IMR-90 (cell line): ENCODE measurements around the gene JAKMIP1. TPM values are rescaled to one million over a fixed set of nuclear protein-coding genes. Genes with fewer than 3 reads are reported as not detected.
A peak's percentile ranks its signal among the peaks of the same experiment; 100 is the strongest.

Experiments
- ATAC-seq: fragments of 200-7000 bp; cut with Tn5 transposase; 2 replicates; pipeline ENCODE4 v1.9.1; 2020; ENCODE audit warnings: low read depth, mild to moderate bottlenecking, moderate library complexity
- BruUV-seq: library from RNA; stranded (reverse); fragments of 400-500 nt; replicated peaks from 2 replicates; lab custom pipeline; 2021; lab: Mats Ljungman, UMichigan
- CTCF ChIA-PET: fragments of 300-600 bp; formaldehyde crosslinking; extraction: SDS; loops from one replicate; lab custom pipeline; 2021; ENCODE audit warnings: antibody characterized with exemption; lab: Yijun Ruan, JAX
- POLR2A ChIA-PET: fragments of 300-600 bp; sonication (Branson Sonifier 250); formaldehyde crosslinking; loops from one replicate; lab custom pipeline; 2022; ENCODE audit warnings: antibody characterized with exemption; ENCODE audit not compliant: unreplicated experiment; lab: Charles Lee
- DNase-seq: peaks from one replicate; pipeline ENCODE4 v3.0.0; 2013
- H2AFZ ChIP-seq: replicated peaks from 2 replicates; pipeline ENCODE3; 2013; ENCODE audit warnings: low read length, mild to moderate bottlenecking; ENCODE audit not compliant: poor library complexity
- H2AK5ac ChIP-seq: 2 replicates; pipeline ENCODE4 v1.6.1; 2013; ENCODE audit warnings: low read depth, low read length, inconsistent platforms
- H2AK9ac ChIP-seq: replicated peaks from 2 replicates; pipeline ENCODE3; 2013; ENCODE audit warnings: mild to moderate bottlenecking, low read depth, low read length, moderate library complexity; ENCODE audit not compliant: poor library complexity
- H2BK120ac ChIP-seq: 2 replicates; pipeline ENCODE4 v1.6.1; 2013; ENCODE audit warnings: low read depth, low read length, inconsistent platforms
- H2BK15ac ChIP-seq: 3 replicates; pipeline ENCODE4 v1.6.1; 2013; ENCODE audit warnings: low read depth, low read length, inconsistent platforms
- H2BK20ac ChIP-seq: 2 replicates; pipeline ENCODE4 v1.6.1; 2013; ENCODE audit warnings: low read depth, mild to moderate bottlenecking, inconsistent platforms, low read length, moderate library complexity
- H2BK5ac ChIP-seq: 2 replicates; pipeline ENCODE4 v1.6.1; 2013; ENCODE audit warnings: mild to moderate bottlenecking, low read depth, low read length, inconsistent platforms; ENCODE audit not compliant: poor library complexity, severe bottlenecking
- H3K14ac ChIP-seq: replicated peaks from 2 replicates; pipeline ENCODE4 v1.6.1; 2013; ENCODE audit warnings: low read depth, low read length, inconsistent platforms
- H3K18ac ChIP-seq: 2 replicates; pipeline ENCODE4 v1.6.1; 2013; ENCODE audit warnings: low read depth, low read length, control low read depth
- H3K23ac ChIP-seq: 2 replicates; pipeline ENCODE4 v1.6.1; 2013; ENCODE audit warnings: low read depth, low read length, inconsistent platforms
- H3K27ac ChIP-seq: 2 replicates; pipeline ENCODE4 v1.5.1; 2013; ENCODE audit warnings: mild to moderate bottlenecking, control low read depth, low read length; ENCODE audit not compliant: insufficient read depth
- H3K27me3 ChIP-seq: 2 replicates; pipeline ENCODE4 v1.6.1; 2013; ENCODE audit warnings: low read length; ENCODE audit not compliant: control insufficient read depth, insufficient read depth
- H3K36me3 ChIP-seq: 2 replicates; pipeline ENCODE4 v1.6.1; 2013; ENCODE audit warnings: low read length, mixed read lengths; ENCODE audit not compliant: control insufficient read depth, insufficient read depth
- H3K4ac ChIP-seq: 2 replicates; pipeline ENCODE4 v1.6.1; 2013; ENCODE audit warnings: low read depth, low read length, inconsistent platforms
- H3K4me1 ChIP-seq: 2 replicates; pipeline ENCODE4 v1.6.1; 2013; ENCODE audit warnings: low read length, mixed read lengths; ENCODE audit not compliant: control insufficient read depth, insufficient read depth
- H3K4me2 ChIP-seq: 2 replicates; pipeline ENCODE4 v1.6.1; 2013; ENCODE audit warnings: low read depth, mild to moderate bottlenecking, control low read depth, low read length, moderate library complexity
- H3K4me3 ChIP-seq: 2 replicates; pipeline ENCODE4 v1.5.1; 2013; ENCODE audit warnings: low read depth, mild to moderate bottlenecking, control low read depth, low read length, moderate library complexity; ENCODE audit not compliant: insufficient read depth
- H3K56ac ChIP-seq: 2 replicates; pipeline ENCODE4 v1.6.1; 2013; ENCODE audit warnings: low read length, inconsistent platforms; ENCODE audit not compliant: insufficient read depth; ENCODE audit errors: extremely low read depth
- H3K79me1 ChIP-seq, 2 experiments: 2 replicates each; pipeline ENCODE4 v1.6.1; 2013; ENCODE audit warnings: low read length in 2 of 2, inconsistent platforms in 1 of 2, low read depth in 1 of 2
- H3K9ac ChIP-seq: 2 replicates; pipeline ENCODE4 v1.6.1; 2013; ENCODE audit warnings: low read depth, low read length, control low read depth
- H3K9me1 ChIP-seq: 2 replicates; pipeline ENCODE4 v1.6.1; 2013; ENCODE audit warnings: low read length, inconsistent platforms; ENCODE audit not compliant: insufficient read depth
- H3K9me3 ChIP-seq: 2 replicates; pipeline ENCODE4 v1.6.1; 2013; ENCODE audit warnings: low read length; ENCODE audit not compliant: control insufficient read depth, insufficient read depth
- H4K20me1 ChIP-seq: 2 replicates; pipeline ENCODE4 v1.6.1; 2013; ENCODE audit warnings: low read length, inconsistent platforms; ENCODE audit not compliant: insufficient read depth
- H4K5ac ChIP-seq: 2 replicates; pipeline ENCODE4 v1.6.1; 2013; ENCODE audit warnings: mild to moderate bottlenecking, low read depth, low read length, control low read depth
- H4K8ac ChIP-seq, 2 experiments: 2 replicates each; pipeline ENCODE4 v1.6.1; 2013; ENCODE audit warnings: low read depth in 2 of 2, low read length in 2 of 2, control low read depth in 1 of 2, inconsistent platforms in 1 of 2
- H4K91ac ChIP-seq: 2 replicates; pipeline ENCODE4 v1.6.1; 2013; ENCODE audit warnings: low read depth, low read length, inconsistent platforms; ENCODE audit not compliant: insufficient read depth
- BHLHE40 ChIP-seq: fragments of 150-350 bp; IDR thresholded peaks from 2 replicates; pipeline ENCODE4 v1.6.1; 2016; ENCODE audit warnings: mild to moderate bottlenecking, low read depth, low read length
- CEBPB ChIP-seq: IDR thresholded peaks from 2 replicates; pipeline ENCODE4 v1.6.1; 2012; ENCODE audit warnings: low read depth, low read length, improper control_type of control experiment
- CHD1 ChIP-seq: IDR thresholded peaks from 2 replicates; pipeline ENCODE4 v1.6.1; 2012; ENCODE audit warnings: low read depth, low read length, improper control_type of control experiment
- CTCF ChIP-seq: conservative IDR thresholded peaks from 2 replicates; pipeline ENCODE4 v1.5.1; 2012; ENCODE audit warnings: mild to moderate bottlenecking, low read depth, low read length, improper control_type of control experiment
- ELK1 ChIP-seq: fragments of 150-350 bp; IDR thresholded peaks from 2 replicates; pipeline ENCODE4 v1.6.1; 2016; ENCODE audit warnings: low read depth, mild to moderate bottlenecking, low read length, moderate library complexity, borderline replicate concordance
- FOS ChIP-seq: fragments of 150-350 bp; IDR thresholded peaks from 2 replicates; pipeline ENCODE4 v1.6.1; 2016; ENCODE audit warnings: low read depth, low read length
- MAFK ChIP-seq: IDR thresholded peaks from 2 replicates; pipeline ENCODE4 v1.6.1; 2012; ENCODE audit warnings: low read depth, low read length, improper control_type of control experiment
- MAZ ChIP-seq: IDR thresholded peaks from 2 replicates; pipeline ENCODE4 v1.6.1; 2012; ENCODE audit warnings: low read depth, mild to moderate bottlenecking, low read length, improper control_type of control experiment, moderate library complexity, borderline replicate concordance
- MXI1 ChIP-seq: IDR thresholded peaks from 2 replicates; pipeline ENCODE4 v1.6.1; 2012; ENCODE audit warnings: low read depth, mild to moderate bottlenecking, low read length, moderate library complexity, borderline replicate concordance
- NFE2L2 ChIP-seq: fragments of 150-350 bp; IDR thresholded peaks from 2 replicates; pipeline ENCODE4 v1.6.1; 2016; ENCODE audit warnings: low read depth, mild to moderate bottlenecking, low read length
- POLR2A ChIP-seq: IDR thresholded peaks from 2 replicates; pipeline ENCODE4 v1.6.1; 2012; ENCODE audit warnings: mild to moderate bottlenecking, low read depth, low read length
- RAD21 ChIP-seq: IDR thresholded peaks from 2 replicates; pipeline ENCODE4 v1.6.1; 2012; ENCODE audit warnings: low read length, improper control_type of control experiment
- RCOR1 ChIP-seq: IDR thresholded peaks from 2 replicates; pipeline ENCODE4 v1.6.1; 2012; ENCODE audit warnings: mild to moderate bottlenecking, low read length, improper control_type of control experiment; ENCODE audit not compliant: insufficient replicate concordance
- RFX5 ChIP-seq: IDR thresholded peaks from 2 replicates; pipeline ENCODE4 v1.8.0; 2012; ENCODE audit warnings: low read depth, mild to moderate bottlenecking, low read length, moderate library complexity
- SMC3 ChIP-seq: fragments of 150-350 bp; IDR thresholded peaks from 2 replicates; pipeline ENCODE4 v1.6.1; 2016; ENCODE audit warnings: low read depth, mild to moderate bottlenecking, antibody characterized with exemption, low read length, moderate library complexity
- USF2 ChIP-seq: fragments of 150-350 bp; IDR thresholded peaks from 2 replicates; pipeline ENCODE4 v1.6.1; 2017; ENCODE audit warnings: mild to moderate bottlenecking, antibody characterized with exemption, low read length, low read depth
- WGBS, 2 experiments: methylation state at CpG; one replicate each; pipeline versions ENCODE4 v1.1.5 to v1.1.7; 2013; ENCODE audit warnings: missing lambda C conversion rate in 2 of 2; ENCODE audit not compliant: insufficient read length in 1 of 2; ENCODE audit errors: extremely low coverage in 2 of 2; 5-methylcytosine and 5-hydroxymethylcytosine counted together
- dilution Hi-C: fragments of 300-500 bp; cut with HindIII; formaldehyde crosslinking; loops from one replicate; pipeline ENCODE4 v1.14.3; 2018; ENCODE audit warnings: low sequenced_read_pairs; ENCODE audit not compliant: unreplicated experiment
- in situ Hi-C: fragments of 300-500 bp; cut with MboI; formaldehyde crosslinking; loops from 3 replicates; pipeline ENCODE4 v1.14.3; 2019; ENCODE audit warnings: low sequenced_read_pairs, inconsistent platforms, mixed read lengths
- intact Hi-C: fragments of 100-400 bp; cut with micrococcal nuclease; formaldehyde crosslinking; loops from 2 replicates; pipeline ENCODE4 v1.10.0; 2022
- polyA plus RNA-seq, 3 experiments: library from polyadenylated mRNA; depleted of rRNA; stranded (reverse); fragments of >200 nt; gene quantifications; 2 replicates each; pipeline ENCODE4 v1.2.3, GENCODE V29; 2012; ENCODE audit warnings: low replicate concordance in 1 of 3
- total RNA-seq: library from RNA; depleted of rRNA; stranded (reverse); fragments of >200 nt; gene quantifications from 2 replicates; pipeline ENCODE4 v1.2.3, GENCODE V29; 2012

JAKMIP1 gene
- total and polyA plus RNA-seq, 2 of the 4 experiments (the other 2 are of a cell fraction), result not detected

- H3K4me1 ChIP-seq, result no peaks in the 10 kb centered on the region
- H2AK5ac ChIP-seq, result no peak overlapping the region
- 73% methylated on average over 6 of the region's 8 CpGs; no CpG with 5 or more reads in 1 of the 2 experiments for WGBS, 2 experiments
- H3K23ac ChIP-seq, result no peak overlapping the region
- no TSS peak for BruUV-seq
- H3K4me2 ChIP-seq, result no peak overlapping the region
- no peaks in the 10 kb centered on the region for H3K79me1 ChIP-seq
- CTCF ChIA-PET, result no interaction called here
- no peak overlapping the region for H3K56ac ChIP-seq
- H3K4me3 ChIP-seq, result no peak overlapping the region
- POLR2A ChIA-PET, result no interaction called here
- peaks cover 4% of the 10 kb centered on the region for H3K9me3 ChIP-seq
- H3K27me3 ChIP-seq, result peaks cover 13% of the 10 kb centered on the region; the same call in 1 of the 2 replicates
- in situ Hi-C loops, result no loop called here
- TF ChIP-seq RAD21, result no peak
- no peak for TF ChIP-seq RFX5
- no peak for TF ChIP-seq NFE2L2
- TF ChIP-seq CTCF, result no peak
- TF ChIP-seq MAZ, result no peak
- TF ChIP-seq MAFK, result no peak
- no peak for TF ChIP-seq USF2
- TF ChIP-seq SMC3, result no peak
- TF ChIP-seq CEBPB, result no peak
- TF ChIP-seq POLR2A, result no peak
- TF ChIP-seq BHLHE40, result no peak
- no peak for TF ChIP-seq CHD1
- no peak for TF ChIP-seq MXI1
- no peak for TF ChIP-seq ELK1
- no peak for TF ChIP-seq FOS
- no peak for TF ChIP-seq RCOR1
- H4K8ac ChIP-seq, result no peak overlapping the region
- no peak overlapping the region for H2BK15ac ChIP-seq
- no peak overlapping the region for H4K5ac ChIP-seq
- H2BK20ac ChIP-seq, result no peak overlapping the region
- no peak overlapping the region for H3K4ac ChIP-seq
- H3K18ac ChIP-seq, result no peak overlapping the region
- H3K36me3 ChIP-seq, result no peaks in the 10 kb centered on the region
- H3K9ac ChIP-seq, result no peak overlapping the region
- H2BK5ac ChIP-seq, result no peak overlapping the region
- H3K27ac ChIP-seq, result no peak overlapping the region
- no peak overlapping the region for H4K91ac ChIP-seq
- H2AK9ac ChIP-seq, result peak overlapping the region; percentile 55
- ATAC-seq (no peak), DNase-seq (no peak)
- H4K20me1 ChIP-seq, result no peaks in the 10 kb centered on the region
- intact Hi-C loops, result no loop called here
- H3K9me1 ChIP-seq, result no peaks in the 10 kb centered on the region
- H2BK120ac ChIP-seq, result no peak overlapping the region
- dilution Hi-C loops, result no loop called here
- no peak overlapping the region for H2AFZ ChIP-seq
- H3K14ac ChIP-seq, result no peak overlapping the region
Measured at GRCh38 chr4:6239486-6239885, 39.1 kb upstream of the JAKMIP1 start.
